Measurements from ENCODE around the gene NDUFA11.

Gene NDUFA11

GRCh38 chr19:5925830-5926427 lies 22.3 kb upstream of the NDUFA11 start:
- H3K4me3 ChIP-seq (ENCODE audit: low read length), result no peak overlapping the region
- no peak for TF ChIP-seq CTCF (conservative IDR thresholded peaks at IDR 0.05; ENCODE audit: low read length)
- no peak for DNase-seq (ENCODE audit: low read depth)

- DNase-seq (ENCODE audit: low read depth), result no peak
- H3K4me3 ChIP-seq (ENCODE audit: low read length), result no peak overlapping the region
- no peak for TF ChIP-seq CTCF (conservative IDR thresholded peaks at IDR 0.05; ENCODE audit: low read length)
These were observed 19.8 kb upstream of the NDUFA11 start for GRCh38 chr19:5923356-5923755.

- DNase-seq (ENCODE audit: low read depth), result no peak
- TF ChIP-seq CTCF (conservative IDR thresholded peaks at IDR 0.05; ENCODE audit: low read length), result no peak
These were observed 18.6 kb upstream of the NDUFA11 start for GRCh38 chr19:5922161-5922545.

GRCh38 chr19:5921516-5922160 lies 18.0 kb upstream of the NDUFA11 start:
- DNase-seq (ENCODE audit: low read depth), result no peak
- no peak overlapping the region for H3K4me3 ChIP-seq (ENCODE audit: low read length)
- no peak for TF ChIP-seq CTCF (conservative IDR thresholded peaks at IDR 0.05; ENCODE audit: low read length)

More at GRCh38 chr19:5922161-5922545, 18.6 kb upstream of the NDUFA11 start:
- no peak overlapping the region for H3K4me3 ChIP-seq (ENCODE audit: low read length)

- no peak for TF ChIP-seq CTCF (conservative IDR thresholded peaks at IDR 0.05; ENCODE audit: low read length)
- DNase-seq (ENCODE audit: low read depth), result no peak
- H3K4me3 ChIP-seq (ENCODE audit: low read length), result no peak overlapping the region
These were observed 15.0 kb upstream of the NDUFA11 start for GRCh38 chr19:5918463-5919079.

GRCh38 chr19:5917431-5918107 lies 14.0 kb upstream of the NDUFA11 start:
- no peak overlapping the region for H3K4me3 ChIP-seq (ENCODE audit: low read length)
- no peak for TF ChIP-seq CTCF (conservative IDR thresholded peaks at IDR 0.05; ENCODE audit: low read length)
- no peak for DNase-seq (ENCODE audit: low read depth)

Measured in AG10803 (cell line).